ENCODE data around the gene HDC.

The HDC gene

GRCh38 chr15:50265620-50266019 is at the start of gene HDC:
HDC (minus strand) TSS chr15:50265726; CDS start chr15:50265623, 103 bp downstream.
- Mint-ChIP-seq H3K9me3 (peaks cover 0 to 7% of the 10 kb centered on the region in 2 donors), H3K27me3 (no peaks in the 10 kb centered on the region), H3K27ac (peak within 1 kb of the TSS in 1 of 2 donors; percentile 79), H3K4me1 (peaks cover 34% of the 10 kb centered on the region), H3K4me3 (no peak within 1 kb of the TSS)
- ATAC-seq (no peak), DNase-seq (no peak)

GRCh38 chr15:50312636-50313035 is 47.1 kb upstream of the HDC start:
- H3K27me3 Mint-ChIP-seq: no peaks in the 10 kb centered on the region
- no peak overlapping the region for H3K4me3 Mint-ChIP-seq
- peaks cover 9% of the 10 kb centered on the region for H3K4me1 Mint-ChIP-seq
- peaks cover 10% of the 10 kb centered on the region in 2 donors for H3K9me3 Mint-ChIP-seq
- no peak for DNase-seq
- no peak overlapping the region for H3K27ac Mint-ChIP-seq
- ATAC-seq: no peak

GRCh38 chr15:50307799-50308198 is 42.3 kb upstream of the HDC start:
- Mint-ChIP-seq H3K4me1 (peaks cover 7% of the 10 kb centered on the region), H3K9me3 (peaks cover 11 to 18% of the 10 kb centered on the region in 2 donors)

GRCh38 chr15:50304836-50305235 is 39.3 kb upstream of the HDC start:
- Mint-ChIP-seq H3K27me3 (no peaks in the 10 kb centered on the region), H3K4me1 (no peaks in the 10 kb centered on the region), H3K9me3 (peaks cover 11 to 18% of the 10 kb centered on the region in 2 donors), H3K27ac (no peak overlapping the region), H3K4me3 (no peak overlapping the region)
- ATAC-seq: no peak
- DNase-seq: no peak

More at GRCh38 chr15:50307799-50308198, 42.3 kb upstream of the HDC start:
- Mint-ChIP-seq H3K27ac (no peak overlapping the region), H3K4me3 (no peak overlapping the region), H3K27me3 (no peaks in the 10 kb centered on the region)
- ATAC-seq: no peak
- no peak for DNase-seq

- Mint-ChIP-seq H3K27ac (no peak overlapping the region), H3K4me3 (no peak overlapping the region), H3K27me3 (no peaks in the 10 kb centered on the region), H3K4me1 (no peaks in the 10 kb centered on the region), H3K9me3 (peaks cover 0 to 8% of the 10 kb centered on the region in 2 donors)
- DNase-seq: no peak
- no peak for ATAC-seq
These were observed 37.1 kb upstream of the HDC start for GRCh38 chr15:50302581-50302980.

GRCh38 chr15:50298340-50298739 is 32.8 kb upstream of the HDC start:
- no peaks in the 10 kb centered on the region for H3K4me1 Mint-ChIP-seq
- no peak for ATAC-seq
- H3K27me3 Mint-ChIP-seq: no peaks in the 10 kb centered on the region
- H3K4me3 Mint-ChIP-seq: no peak overlapping the region
- no peaks in the 10 kb centered on the region for H3K9me3 Mint-ChIP-seq
- no peak overlapping the region for H3K27ac Mint-ChIP-seq
- no peak for DNase-seq

GRCh38 chr15:50295966-50296365 is 30.4 kb upstream of the HDC start:
- ATAC-seq: no peak
- Mint-ChIP-seq H3K27me3 (no peaks in the 10 kb centered on the region), H3K27ac (no peak overlapping the region), H3K4me3 (no peak overlapping the region), H3K4me1 (no peaks in the 10 kb centered on the region), H3K9me3 (no peaks in the 10 kb centered on the region)
- DNase-seq: no peak

- Mint-ChIP-seq H3K27ac (peak overlapping the region; percentile 14 to 19), H3K4me1 (no peaks in the 10 kb centered on the region), H3K4me3 (no peak overlapping the region), H3K9me3 (no peaks in the 10 kb centered on the region), H3K27me3 (no peaks in the 10 kb centered on the region)
- ATAC-seq (no peak), DNase-seq (no peak)
These were observed 24.2 kb upstream of the HDC start for GRCh38 chr15:50289749-50290148.

- peak overlapping the region in 1 of 2 donors; percentile 53 for H3K27ac Mint-ChIP-seq
- H3K27me3 Mint-ChIP-seq: no peaks in the 10 kb centered on the region
- H3K4me3 Mint-ChIP-seq: no peak overlapping the region
- DNase-seq: no peak
- ATAC-seq: no peak
- H3K9me3 Mint-ChIP-seq: no peaks in the 10 kb centered on the region
- no peaks in the 10 kb centered on the region for H3K4me1 Mint-ChIP-seq
These were observed 22.0 kb upstream of the HDC start for GRCh38 chr15:50287324-50288116.

- peaks cover 10% of the 10 kb centered on the region for H3K4me1 Mint-ChIP-seq
- no peaks in the 10 kb centered on the region for H3K9me3 Mint-ChIP-seq
- ATAC-seq: no peak
These were observed 15.9 kb upstream of the HDC start for GRCh38 chr15:50281427-50281826.

GRCh38 chr15:50280271-50280670 is 14.7 kb upstream of the HDC start:
- no peak for ATAC-seq
- Mint-ChIP-seq H3K4me1 (peaks cover 21% of the 10 kb centered on the region), H3K27ac (no peak overlapping the region), H3K4me3 (no peak overlapping the region), H3K27me3 (no peaks in the 10 kb centered on the region), H3K9me3 (no peaks in the 10 kb centered on the region)
- DNase-seq: no peak

More at GRCh38 chr15:50281427-50281826, 15.9 kb upstream of the HDC start:
- Mint-ChIP-seq H3K27me3 (no peaks in the 10 kb centered on the region), H3K27ac (no peak overlapping the region), H3K4me3 (no peak overlapping the region)
- DNase-seq: no peak

GRCh38 chr15:50278496-50278895 is 13.0 kb upstream of the HDC start:
- no peaks in the 10 kb centered on the region for H3K9me3 Mint-ChIP-seq
- ATAC-seq: no peak
- H3K4me1 Mint-ChIP-seq: peaks cover 25% of the 10 kb centered on the region
- H3K4me3 Mint-ChIP-seq: no peak overlapping the region
- DNase-seq: no peak
- no peaks in the 10 kb centered on the region for H3K27me3 Mint-ChIP-seq
- peak overlapping the region in 1 of 2 donors; percentile 57 for H3K27ac Mint-ChIP-seq

GRCh38 chr15:50277370-50277769 is 11.8 kb upstream of the HDC start:
- Mint-ChIP-seq H3K4me1 (peaks cover 25% of the 10 kb centered on the region), H3K4me3 (no peak overlapping the region), H3K27ac (no peak overlapping the region), H3K27me3 (no peaks in the 10 kb centered on the region), H3K9me3 (no peaks in the 10 kb centered on the region)
- no peak for ATAC-seq
- no peak for DNase-seq

GRCh38 chr15:50275908-50276307 is 10.4 kb upstream of the HDC start:
- Mint-ChIP-seq H3K27me3 (no peaks in the 10 kb centered on the region), H3K27ac (no peak overlapping the region), H3K9me3 (no peaks in the 10 kb centered on the region), H3K4me3 (no peak overlapping the region), H3K4me1 (peaks cover 25% of the 10 kb centered on the region)
- ATAC-seq (no peak), DNase-seq (no peak)

- ATAC-seq (no peak), DNase-seq (no peak)
- H3K27ac Mint-ChIP-seq: no peak overlapping the region
- H3K27me3 Mint-ChIP-seq: no peaks in the 10 kb centered on the region
- H3K4me3 Mint-ChIP-seq: no peak overlapping the region
- peaks cover 25% of the 10 kb centered on the region for H3K4me1 Mint-ChIP-seq
- no peaks in the 10 kb centered on the region for H3K9me3 Mint-ChIP-seq
These were observed 9.6 kb upstream of the HDC start for GRCh38 chr15:50275091-50275490.

GRCh38 chr15:50267577-50267976 is 2.1 kb upstream of the HDC start:
- no peak for DNase-seq
- no peaks in the 10 kb centered on the region for H3K27me3 Mint-ChIP-seq
- H3K27ac Mint-ChIP-seq: no peak overlapping the region
- H3K4me1 Mint-ChIP-seq: peaks cover 14% of the 10 kb centered on the region
- ATAC-seq: no peak
- no peak overlapping the region for H3K4me3 Mint-ChIP-seq
- peaks cover 0 to 7% of the 10 kb centered on the region in 2 donors for H3K9me3 Mint-ChIP-seq

- Mint-ChIP-seq H3K4me3 (peak overlapping the region; percentile 44 to 62), H3K9me3 (peaks cover 0 to 7% of the 10 kb centered on the region in 2 donors), H3K27ac (peak overlapping the region; percentile 85 to 92), H3K4me1 (peaks cover 63% of the 10 kb centered on the region), H3K27me3 (no peaks in the 10 kb centered on the region)
- ATAC-seq: peak; percentile 89
- DNase-seq: peak; percentile 56 to 88
These were observed 3.0 kb downstream of the HDC start for GRCh38 chr15:50262533-50262932.

Measured in stimulated activated naive CD8-positive, alpha-beta T cell treated with anti-CD3 and anti-CD28 coated beads, Interleukin-15, amount 100 ng/mL, for 72 hours (primary cell).